K562 (cell line): Measurements from ENCODE around the gene PASD1. TPM values are rescaled to one million over a fixed set of nuclear protein-coding genes. Genes with fewer than 3 reads are reported as not detected.

Experiments
- BACH1 ChIP-seq: fragments of 200-800 bp; sonication (Bioruptor generic); IDR thresholded peaks from 2 replicates; pipeline ENCODE4 v1.6.1; 2016; ENCODE audit warnings: missing genetic modification characterization, missing compliant biosample characterization
- EP400 ChIP-seq: fragments of 450-650 bp; IDR thresholded peaks from 2 replicates; pipeline ENCODE4 v1.6.1; 2017; ENCODE audit warnings: antibody characterized with exemption, mild to moderate bottlenecking, moderate library complexity
- ETV6 ChIP-seq, 3 experiments: fragments of 150-350 bp in 1 of 3; sonication (generic) in 1 of 3; formaldehyde crosslinking in 1 of 3; IDR thresholded peaks; 2 replicates each; pipeline versions ENCODE4 v1.6.1 to v1.8.0; 2014 to 2022; ENCODE audit warnings: borderline replicate concordance in 2 of 3, low read depth in 2 of 3, antibody characterized with exemption in 1 of 3, low read length in 1 of 3, mild to moderate bottlenecking in 1 of 3, missing genetic modification reagents in 1 of 3
- GABPB2 ChIP-seq: fragments of 250-450 bp; sonication (Bioruptor Pico); conservative IDR thresholded peaks from 2 replicates; pipeline ENCODE4 v1.5.1; 2021; ENCODE audit warnings: mild to moderate bottlenecking
- JUNB ChIP-seq: fragments of 450-650 bp; formaldehyde crosslinking; conservative IDR thresholded peaks from 2 replicates; pipeline ENCODE4 v1.4.0; 2020; ENCODE audit warnings: mild to moderate bottlenecking
- KAT7 ChIP-seq: sonication (generic); formaldehyde crosslinking; IDR thresholded peaks from 2 replicates; pipeline ENCODE4 v1.8.0; 2022; ENCODE audit warnings: missing genetic modification reagents, mild to moderate bottlenecking, borderline replicate concordance
- KLF1 ChIP-seq: fragments of 450-650 bp; IDR thresholded peaks from 2 replicates; pipeline ENCODE4 v1.6.1; 2016; ENCODE audit warnings: missing genetic modification characterization, missing compliant biosample characterization
- MAFF ChIP-seq: IDR thresholded peaks from 2 replicates; pipeline ENCODE4 v1.6.1; 2012; ENCODE audit warnings: low read length, improper control_type of control experiment
- NFATC3 ChIP-seq: fragments of 450-650 bp; IDR thresholded peaks from 2 replicates; pipeline ENCODE4 v1.6.1; 2017; ENCODE audit warnings: mild to moderate bottlenecking
- NFXL1 ChIP-seq: fragments of 450-650 bp; formaldehyde crosslinking; IDR thresholded peaks from 2 replicates; pipeline ENCODE4 v1.4.0; 2021; ENCODE audit warnings: mild to moderate bottlenecking
- POLR2G ChIP-seq: fragments of 200-400 bp; formaldehyde crosslinking; IDR thresholded peaks from 2 replicates; pipeline ENCODE4 v1.6.1; 2017; ENCODE audit warnings: low read depth, mild to moderate bottlenecking, antibody characterized with exemption, low read length, moderate library complexity
- POLR2H ChIP-seq: IDR thresholded peaks from 2 replicates; pipeline ENCODE4 v1.6.1; 2016; ENCODE audit warnings: missing genetic modification characterization, low read depth, mild to moderate bottlenecking, control low read depth, missing compliant biosample characterization, moderate library complexity
- RFX7 ChIP-seq: fragments of 250-450 bp; sonication (Bioruptor Pico); IDR thresholded peaks from 2 replicates; pipeline ENCODE4 v1.5.1; 2021; ENCODE audit warnings: mild to moderate bottlenecking
- TAL1 ChIP-seq: fragments of 450-650 bp; IDR thresholded peaks from 2 replicates; pipeline ENCODE4 v1.6.1; 2016; ENCODE audit warnings: mild to moderate bottlenecking
- ZNF263 ChIP-seq: sonication (generic); formaldehyde crosslinking; IDR thresholded peaks from 2 replicates; pipeline ENCODE4 v1.8.0; 2022; ENCODE audit warnings: mild to moderate bottlenecking, missing genetic modification reagents, borderline replicate concordance
- polyA plus RNA-seq, 8 experiments: library from polyadenylated mRNA; depleted of rRNA in 4 of 8; stranded (reverse) in 5 of 8; unstranded in 3 of 8; fragments of >200 nt; fragmentation: Nextera tagmentation in 2 of 8; fragmentation: Illumina TruSeq in 1 of 8; extraction: Ambion mirVana in 2 of 8; extraction: Trizol in 1 of 8; gene quantifications; 2 replicates each; pipeline versions ENCODE4 v1.2.1 to v1.2.3, GENCODE V29; 2011 to 2014; ENCODE audit warnings: inconsistent platforms in 1 of 8, missing spikeins in 1 of 8
- total RNA-seq, 7 experiments: library from RNA; depleted of rRNA in 6 of 7; stranded (reverse); fragments of >200 nt in 6 of 7; fragmentation: Illumina TruSeq in 2 of 7; extraction: Trizol in 2 of 7; gene quantifications; 2 replicates each; pipeline versions ENCODE4 v1.2.1 to v1.2.3, GENCODE V29; 2011 to 2021; ENCODE audit warnings: low replicate concordance in 1 of 7
- TF ChIP-seq, protein P1 (sequence below): fragments of 450-650 bp; IDR thresholded peaks from 2 replicates; pipeline ENCODE4 v1.6.1; 2016; ENCODE audit warnings: mild to moderate bottlenecking, moderate library complexity
- TF ChIP-seq, protein P2 (sequence below): fragments of 450-650 bp; IDR thresholded peaks from one replicate; pipeline ENCODE4 v1.6.1; 2018; ENCODE audit warnings: mild to moderate bottlenecking, moderate library complexity; ENCODE audit not compliant: partially characterized antibody

The PASD1 gene
- total and polyA plus RNA-seq, 9 of the 15 experiments (the other 6 are each of a cell fraction or from before 2014, with no cell fraction given) = 1.7 to 12.8 (median 9.6) TPM

DNA sequence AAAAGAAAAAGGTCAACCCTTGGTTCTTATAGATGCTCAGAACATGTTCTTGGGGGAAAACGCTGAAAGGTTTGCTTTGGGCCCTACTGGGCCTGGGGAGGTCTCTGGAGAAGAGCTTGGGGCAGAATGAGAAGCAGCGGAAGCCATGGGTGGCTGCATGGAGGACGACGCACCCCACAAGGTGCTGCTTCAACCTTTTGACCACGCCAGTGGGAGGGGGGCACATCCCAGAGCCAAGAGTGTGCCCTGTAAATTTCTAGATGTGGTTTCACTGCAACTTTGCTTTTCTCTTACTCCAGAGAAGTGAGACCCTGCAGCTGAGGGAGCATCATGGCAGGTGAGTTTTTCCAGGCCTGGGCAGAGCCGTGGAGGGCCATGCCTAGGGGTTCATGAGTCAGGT is 135.0 kb downstream of the PASD1 start (continued):
- TF ChIP-seq, protein P1, sequence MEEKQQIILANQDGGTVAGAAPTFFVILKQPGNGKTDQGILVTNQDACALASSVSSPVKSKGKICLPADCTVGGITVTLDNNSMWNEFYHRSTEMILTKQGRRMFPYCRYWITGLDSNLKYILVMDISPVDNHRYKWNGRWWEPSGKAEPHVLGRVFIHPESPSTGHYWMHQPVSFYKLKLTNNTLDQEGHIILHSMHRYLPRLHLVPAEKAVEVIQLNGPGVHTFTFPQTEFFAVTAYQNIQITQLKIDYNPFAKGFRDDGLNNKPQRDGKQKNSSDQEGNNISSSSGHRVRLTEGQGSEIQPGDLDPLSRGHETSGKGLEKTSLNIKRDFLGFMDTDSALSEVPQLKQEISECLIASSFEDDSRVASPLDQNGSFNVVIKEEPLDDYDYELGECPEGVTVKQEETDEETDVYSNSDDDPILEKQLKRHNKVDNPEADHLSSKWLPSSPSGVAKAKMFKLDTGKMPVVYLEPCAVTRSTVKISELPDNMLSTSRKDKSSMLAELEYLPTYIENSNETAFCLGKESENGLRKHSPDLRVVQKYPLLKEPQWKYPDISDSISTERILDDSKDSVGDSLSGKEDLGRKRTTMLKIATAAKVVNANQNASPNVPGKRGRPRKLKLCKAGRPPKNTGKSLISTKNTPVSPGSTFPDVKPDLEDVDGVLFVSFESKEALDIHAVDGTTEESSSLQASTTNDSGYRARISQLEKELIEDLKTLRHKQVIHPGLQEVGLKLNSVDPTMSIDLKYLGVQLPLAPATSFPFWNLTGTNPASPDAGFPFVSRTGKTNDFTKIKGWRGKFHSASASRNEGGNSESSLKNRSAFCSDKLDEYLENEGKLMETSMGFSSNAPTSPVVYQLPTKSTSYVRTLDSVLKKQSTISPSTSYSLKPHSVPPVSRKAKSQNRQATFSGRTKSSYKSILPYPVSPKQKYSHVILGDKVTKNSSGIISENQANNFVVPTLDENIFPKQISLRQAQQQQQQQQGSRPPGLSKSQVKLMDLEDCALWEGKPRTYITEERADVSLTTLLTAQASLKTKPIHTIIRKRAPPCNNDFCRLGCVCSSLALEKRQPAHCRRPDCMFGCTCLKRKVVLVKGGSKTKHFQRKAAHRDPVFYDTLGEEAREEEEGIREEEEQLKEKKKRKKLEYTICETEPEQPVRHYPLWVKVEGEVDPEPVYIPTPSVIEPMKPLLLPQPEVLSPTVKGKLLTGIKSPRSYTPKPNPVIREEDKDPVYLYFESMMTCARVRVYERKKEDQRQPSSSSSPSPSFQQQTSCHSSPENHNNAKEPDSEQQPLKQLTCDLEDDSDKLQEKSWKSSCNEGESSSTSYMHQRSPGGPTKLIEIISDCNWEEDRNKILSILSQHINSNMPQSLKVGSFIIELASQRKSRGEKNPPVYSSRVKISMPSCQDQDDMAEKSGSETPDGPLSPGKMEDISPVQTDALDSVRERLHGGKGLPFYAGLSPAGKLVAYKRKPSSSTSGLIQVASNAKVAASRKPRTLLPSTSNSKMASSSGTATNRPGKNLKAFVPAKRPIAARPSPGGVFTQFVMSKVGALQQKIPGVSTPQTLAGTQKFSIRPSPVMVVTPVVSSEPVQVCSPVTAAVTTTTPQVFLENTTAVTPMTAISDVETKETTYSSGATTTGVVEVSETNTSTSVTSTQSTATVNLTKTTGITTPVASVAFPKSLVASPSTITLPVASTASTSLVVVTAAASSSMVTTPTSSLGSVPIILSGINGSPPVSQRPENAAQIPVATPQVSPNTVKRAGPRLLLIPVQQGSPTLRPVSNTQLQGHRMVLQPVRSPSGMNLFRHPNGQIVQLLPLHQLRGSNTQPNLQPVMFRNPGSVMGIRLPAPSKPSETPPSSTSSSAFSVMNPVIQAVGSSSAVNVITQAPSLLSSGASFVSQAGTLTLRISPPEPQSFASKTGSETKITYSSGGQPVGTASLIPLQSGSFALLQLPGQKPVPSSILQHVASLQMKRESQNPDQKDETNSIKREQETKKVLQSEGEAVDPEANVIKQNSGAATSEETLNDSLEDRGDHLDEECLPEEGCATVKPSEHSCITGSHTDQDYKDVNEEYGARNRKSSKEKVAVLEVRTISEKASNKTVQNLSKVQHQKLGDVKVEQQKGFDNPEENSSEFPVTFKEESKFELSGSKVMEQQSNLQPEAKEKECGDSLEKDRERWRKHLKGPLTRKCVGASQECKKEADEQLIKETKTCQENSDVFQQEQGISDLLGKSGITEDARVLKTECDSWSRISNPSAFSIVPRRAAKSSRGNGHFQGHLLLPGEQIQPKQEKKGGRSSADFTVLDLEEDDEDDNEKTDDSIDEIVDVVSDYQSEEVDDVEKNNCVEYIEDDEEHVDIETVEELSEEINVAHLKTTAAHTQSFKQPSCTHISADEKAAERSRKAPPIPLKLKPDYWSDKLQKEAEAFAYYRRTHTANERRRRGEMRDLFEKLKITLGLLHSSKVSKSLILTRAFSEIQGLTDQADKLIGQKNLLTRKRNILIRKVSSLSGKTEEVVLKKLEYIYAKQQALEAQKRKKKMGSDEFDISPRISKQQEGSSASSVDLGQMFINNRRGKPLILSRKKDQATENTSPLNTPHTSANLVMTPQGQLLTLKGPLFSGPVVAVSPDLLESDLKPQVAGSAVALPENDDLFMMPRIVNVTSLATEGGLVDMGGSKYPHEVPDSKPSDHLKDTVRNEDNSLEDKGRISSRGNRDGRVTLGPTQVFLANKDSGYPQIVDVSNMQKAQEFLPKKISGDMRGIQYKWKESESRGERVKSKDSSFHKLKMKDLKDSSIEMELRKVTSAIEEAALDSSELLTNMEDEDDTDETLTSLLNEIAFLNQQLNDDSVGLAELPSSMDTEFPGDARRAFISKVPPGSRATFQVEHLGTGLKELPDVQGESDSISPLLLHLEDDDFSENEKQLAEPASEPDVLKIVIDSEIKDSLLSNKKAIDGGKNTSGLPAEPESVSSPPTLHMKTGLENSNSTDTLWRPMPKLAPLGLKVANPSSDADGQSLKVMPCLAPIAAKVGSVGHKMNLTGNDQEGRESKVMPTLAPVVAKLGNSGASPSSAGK = no peak
- TF ChIP-seq NFATC3 (no peak), RFX7 (no peak), BACH1 (tag) (no peak), MAFF (no peak), NFXL1 (CRISPR knock-in tag) (no peak), JUNB (CRISPR knock-in tag) (no peak), POLR2H (tag) (no peak), KAT7 (CRISPR knock-in tag) (no peak), ZNF263 (CRISPR knock-in tag) (no peak), TAL1 (no peak), GABPB2 (no peak), POLR2G (no peak), EP400 (no peak), KLF1 (tag) (no peak), ETV6 (IDR thresholded peaks at IDR 0.05; ENCODE audit: borderline replicate concordance in 1 of 2, low read depth in 2 of 2, low read length in 1 of 2) (no peak), ETV6 (CRISPR knock-in tag; IDR thresholded peaks at IDR 0.05; ENCODE audit: borderline replicate concordance) (no peak)
- TF ChIP-seq, protein P2, sequence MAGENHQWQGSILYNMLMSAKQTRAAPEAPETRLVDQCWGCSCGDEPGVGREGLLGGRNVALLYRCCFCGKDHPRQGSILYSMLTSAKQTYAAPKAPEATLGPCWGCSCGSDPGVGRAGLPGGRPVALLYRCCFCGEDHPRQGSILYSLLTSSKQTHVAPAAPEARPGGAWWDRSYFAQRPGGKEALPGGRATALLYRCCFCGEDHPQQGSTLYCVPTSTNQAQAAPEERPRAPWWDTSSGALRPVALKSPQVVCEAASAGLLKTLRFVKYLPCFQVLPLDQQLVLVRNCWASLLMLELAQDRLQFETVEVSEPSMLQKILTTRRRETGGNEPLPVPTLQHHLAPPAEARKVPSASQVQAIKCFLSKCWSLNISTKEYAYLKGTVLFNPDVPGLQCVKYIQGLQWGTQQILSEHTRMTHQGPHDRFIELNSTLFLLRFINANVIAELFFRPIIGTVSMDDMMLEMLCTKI = no peak
- TF ChIP-seq, all 486 proteins: peak for 0
